ENCODE data around the gene TMEM94. TPM values are rescaled to one million over a fixed set of nuclear protein-coding genes. Genes with fewer than 3 reads are reported as not detected.
A peak's percentile ranks its signal among the peaks of the same experiment; 100 is the strongest.

Gene TMEM94
- total RNA-seq, 1 experiment from 2014 or later, result 61.4 TPM

DNA sequence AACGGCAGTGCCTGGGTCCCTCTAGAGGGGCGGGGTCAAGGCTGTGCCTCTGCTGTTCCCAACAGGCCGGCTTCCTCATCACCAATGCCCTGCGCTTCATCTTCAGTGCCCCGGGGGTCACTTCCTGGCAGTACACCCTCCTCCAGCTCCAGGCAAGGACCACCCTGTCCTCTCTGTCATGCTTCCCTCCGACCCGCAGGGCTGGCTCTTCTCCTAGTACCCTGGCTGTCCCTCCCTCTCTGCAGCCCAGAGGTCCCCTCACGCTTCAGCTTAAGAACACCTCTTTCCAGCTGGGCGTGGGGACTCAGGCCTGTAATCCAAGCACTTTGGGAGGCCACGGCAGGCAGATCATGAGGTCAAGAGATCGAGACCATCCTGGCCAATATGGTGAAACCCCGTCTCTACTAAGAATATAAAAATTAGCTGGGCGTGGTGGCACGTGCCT, 33.1 kb downstream of the TMEM94 start:
- Histone ChIP-seq H3K27ac (ENCODE audit: insufficient read length, low read depth, low read length) (no peak overlapping the region), H3K56ac (ENCODE audit: insufficient read length, low read depth, low read length) (no peak overlapping the region), H4K91ac (ENCODE audit: insufficient read length, low read depth, low read length) (no peak overlapping the region), H3K27me3 (ENCODE audit: insufficient read depth, low read length) (no peaks in the 10 kb centered on the region), H3K23me2 (ENCODE audit: insufficient read length, low read depth, low read length, poor library complexity, severe bottlenecking) (no peaks in the 10 kb centered on the region), H3K4ac (ENCODE audit: low read depth, low read length) (no peak overlapping the region), H4K20me1 (ENCODE audit: control insufficient read depth, insufficient read depth, insufficient read length) (no peaks in the 10 kb centered on the region), H4K8ac (replicated peaks; ENCODE audit: insufficient read length, low read depth, low read length) (no peak overlapping the region), H2AK5ac (ENCODE audit: insufficient read length, low read length) (no peak overlapping the region), H3K14ac (ENCODE audit: insufficient read depth, low read length) (no peak overlapping the region), H3K18ac (ENCODE audit: insufficient read length, low read depth, low read length) (no peak overlapping the region), H3K79me1 (ENCODE audit: insufficient read depth, low read depth, low read length, poor library complexity, severe bottlenecking) (no peaks in the 10 kb centered on the region), H3K79me2 (ENCODE audit: insufficient read depth, low read length) (no peaks in the 10 kb centered on the region), H3K4me2 (ENCODE audit: insufficient read depth, insufficient read length, low read length) (no peak overlapping the region), H3K4me1 (ENCODE audit: insufficient read depth, low read length) (no peaks in the 10 kb centered on the region), H2BK15ac (ENCODE audit: low read depth, low read length) (no peak overlapping the region), H2BK12ac (ENCODE audit: insufficient read length, low read depth, low read length) (no peak overlapping the region), H4K5ac (ENCODE audit: insufficient read length, low read depth, low read length) (no peak overlapping the region), H2BK120ac (ENCODE audit: low read depth, low read length, poor library complexity, severe bottlenecking) (no peak overlapping the region), H3K9me3 (ENCODE audit: control insufficient read depth, low read depth, low read length) (no peaks in the 10 kb centered on the region), H3T11ph (ENCODE audit: low read length) (no peak overlapping the region), H3K9ac (ENCODE audit: extremely low read depth, insufficient read length, low read length) (no peak overlapping the region), H2BK5ac (ENCODE audit: insufficient read length, low read length) (no peak overlapping the region), H2BK20ac (ENCODE audit: low read depth, low read length, poor library complexity, severe bottlenecking) (no peak overlapping the region), H3K23ac (ENCODE audit: insufficient read length, low read depth, low read length) (no peak overlapping the region), H2AFZ (ENCODE audit: low read length) (no peak overlapping the region)
- peak overlapping the region in 1 of 2 experiments; percentile 29; a peak in 1 of 5 replicates for H3K4me3 Mint-ChIP-seq
- TF ChIP-seq, protein P1, sequence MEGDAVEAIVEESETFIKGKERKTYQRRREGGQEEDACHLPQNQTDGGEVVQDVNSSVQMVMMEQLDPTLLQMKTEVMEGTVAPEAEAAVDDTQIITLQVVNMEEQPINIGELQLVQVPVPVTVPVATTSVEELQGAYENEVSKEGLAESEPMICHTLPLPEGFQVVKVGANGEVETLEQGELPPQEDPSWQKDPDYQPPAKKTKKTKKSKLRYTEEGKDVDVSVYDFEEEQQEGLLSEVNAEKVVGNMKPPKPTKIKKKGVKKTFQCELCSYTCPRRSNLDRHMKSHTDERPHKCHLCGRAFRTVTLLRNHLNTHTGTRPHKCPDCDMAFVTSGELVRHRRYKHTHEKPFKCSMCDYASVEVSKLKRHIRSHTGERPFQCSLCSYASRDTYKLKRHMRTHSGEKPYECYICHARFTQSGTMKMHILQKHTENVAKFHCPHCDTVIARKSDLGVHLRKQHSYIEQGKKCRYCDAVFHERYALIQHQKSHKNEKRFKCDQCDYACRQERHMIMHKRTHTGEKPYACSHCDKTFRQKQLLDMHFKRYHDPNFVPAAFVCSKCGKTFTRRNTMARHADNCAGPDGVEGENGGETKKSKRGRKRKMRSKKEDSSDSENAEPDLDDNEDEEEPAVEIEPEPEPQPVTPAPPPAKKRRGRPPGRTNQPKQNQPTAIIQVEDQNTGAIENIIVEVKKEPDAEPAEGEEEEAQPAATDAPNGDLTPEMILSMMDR (conservative IDR thresholded peaks at IDR 0.05), result no peak
- DNase-seq, result no peak
- H3K9me3 Mint-ChIP-seq, result no peaks in the 10 kb centered on the region
- no peaks in the 10 kb centered on the region for H3K27me3 Mint-ChIP-seq (ENCODE audit: low read depth)
- peaks cover 4 to 7% of the 10 kb centered on the region in 2 experiments for H3K4me1 Mint-ChIP-seq
- peaks cover 0 to 19% (median 16%) of the 10 kb centered on the region in 3 experiments; a peak in 5 of 7 replicates for H3K36me3 Mint-ChIP-seq (ENCODE audit: insufficient read depth in 1 of 3, low read depth in 3 of 3)
- no CpG with 5 or more reads among the region's 14 CpGs for WGBS (ENCODE audit: extremely low coverage, insufficient read length, low lambda C conversion rate)
- H3K27ac Mint-ChIP-seq, result peak overlapping the region; percentile 51 to 97 (median 79); a peak in 3 of 7 replicates
